HG03039 (cell line): ENCODE measurements around the gene SLC8A1.

Experiments used
- ATAC-seq: cut with Tn5 transposase; IDR thresholded peaks from one replicate; pipeline ENCODE4 v1.9.1; 2021; ENCODE audit warnings: mild to moderate bottlenecking, moderate library complexity; ENCODE audit not compliant: unreplicated experiment

Gene SLC8A1

DNA sequence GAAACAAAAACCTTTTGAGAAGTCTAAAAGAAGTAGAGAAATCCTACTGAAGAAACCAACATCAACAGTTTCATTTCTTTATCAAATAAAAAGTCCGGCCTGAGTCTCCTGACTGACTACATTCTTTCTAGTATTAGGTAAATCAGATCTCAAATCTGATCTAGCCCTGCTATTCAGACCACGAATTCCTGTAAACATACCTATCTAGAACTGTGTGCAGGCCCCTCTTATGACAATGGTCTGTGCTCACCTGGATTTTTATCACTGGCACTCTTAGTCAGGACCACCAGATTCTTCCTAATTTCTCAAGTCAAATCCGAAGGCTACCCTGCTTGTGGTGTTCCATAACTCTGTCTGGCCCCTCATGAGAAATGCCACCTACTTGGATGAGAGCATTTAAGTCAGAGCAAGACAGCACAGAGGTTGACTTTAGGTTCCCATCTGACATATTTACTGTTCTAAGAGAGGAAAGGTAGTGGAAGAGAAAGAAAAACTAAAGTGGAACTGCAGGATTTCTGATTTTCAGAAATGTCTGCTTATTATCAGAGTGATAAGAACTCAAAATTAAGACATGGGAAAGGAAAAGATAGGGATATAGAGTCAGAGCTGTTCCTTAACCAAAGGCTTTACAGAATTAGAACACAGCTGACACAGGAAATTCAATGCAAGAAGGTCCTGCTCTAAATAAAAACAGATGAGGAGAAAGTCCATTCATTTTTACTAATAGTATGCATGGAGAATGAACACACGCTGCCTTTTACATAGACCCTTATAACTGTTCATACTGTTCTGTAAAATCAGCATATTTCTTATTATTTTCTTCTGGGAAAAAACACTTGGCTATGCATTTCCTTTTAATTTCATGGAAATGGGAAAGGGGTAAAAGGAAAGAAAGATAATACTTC lies 56.5 kb downstream of the SLC8A1 start:
- ATAC-seq = no peak

DNA sequence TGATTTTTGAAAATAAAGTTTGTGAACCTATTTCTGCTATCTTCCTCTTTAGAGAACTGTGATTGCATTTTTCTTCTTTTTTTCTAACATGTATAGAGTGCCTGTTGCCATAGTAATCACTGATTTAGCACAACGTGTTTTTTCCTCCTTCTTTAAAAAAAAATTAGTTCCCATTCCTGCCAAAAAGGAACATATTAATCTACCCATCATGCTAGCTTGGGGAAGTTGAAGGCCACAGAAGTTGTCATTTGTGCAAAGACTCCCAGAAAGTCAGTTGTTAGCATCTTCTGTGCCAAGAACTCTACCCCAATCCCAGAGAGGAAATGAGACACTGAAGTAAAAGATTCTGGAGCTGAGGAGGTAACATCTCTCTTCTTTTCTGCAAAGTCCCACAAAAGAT lies 57.3 kb downstream of the SLC8A1 start:
- no peak for ATAC-seq

DNA sequence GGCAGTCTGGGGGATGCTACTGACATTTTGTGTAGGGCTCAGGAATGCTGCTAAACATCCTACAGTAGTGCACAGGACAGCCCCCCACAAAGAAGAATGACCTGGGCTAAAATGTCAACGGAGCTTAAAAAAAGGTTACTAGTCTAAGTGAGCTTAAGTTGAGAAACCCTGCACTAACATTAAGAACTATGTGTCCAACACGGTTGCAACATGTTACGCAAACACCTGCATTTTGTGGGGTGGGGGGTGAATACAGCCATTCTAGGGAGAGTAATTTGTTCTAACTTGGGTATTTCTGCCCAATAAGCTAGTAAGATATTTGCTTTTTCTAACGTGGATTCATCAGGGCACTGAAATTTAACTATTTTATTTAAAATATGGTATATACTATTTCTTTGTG lies 57.9 kb downstream of the SLC8A1 start:
- ATAC-seq = no peak

DNA sequence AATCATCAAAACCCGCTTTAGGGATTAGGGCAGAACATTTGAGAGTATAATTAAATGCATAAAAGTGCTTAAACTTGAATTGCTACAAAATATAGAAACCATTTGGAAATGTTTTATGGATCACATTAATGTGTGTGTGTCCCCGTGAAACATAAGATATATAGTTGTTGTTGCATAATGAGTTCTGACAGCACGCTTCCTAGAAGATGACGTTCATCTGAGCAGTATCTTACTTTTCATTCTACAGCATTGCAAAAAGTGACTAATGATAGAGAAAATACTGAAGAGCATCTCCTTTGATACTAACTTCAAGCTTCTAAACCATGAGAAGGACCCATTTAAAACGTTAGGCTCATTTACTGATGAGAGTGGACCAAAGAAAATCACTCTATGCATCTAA lies 63.7 kb downstream of the SLC8A1 start:
- ATAC-seq = no peak

DNA sequence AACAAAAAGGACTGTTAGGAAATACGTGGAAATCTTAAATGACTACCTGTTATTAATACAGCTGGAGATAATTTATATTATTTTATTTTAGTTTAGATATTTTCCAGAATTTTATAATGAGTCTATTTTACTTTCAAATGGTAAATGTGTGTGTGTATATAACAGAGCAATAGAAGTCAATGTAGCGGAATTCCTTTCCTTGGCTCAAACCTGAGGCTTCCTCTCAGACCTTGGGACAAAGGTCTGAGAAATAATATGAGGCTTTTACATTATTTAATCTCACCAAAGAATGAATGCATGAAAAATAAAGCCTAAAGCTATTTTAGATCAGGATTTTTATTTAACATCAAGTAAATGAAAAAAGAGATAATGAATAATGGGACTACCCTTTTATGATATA lies 65.7 kb downstream of the SLC8A1 start:
- ATAC-seq = no peak

DNA sequence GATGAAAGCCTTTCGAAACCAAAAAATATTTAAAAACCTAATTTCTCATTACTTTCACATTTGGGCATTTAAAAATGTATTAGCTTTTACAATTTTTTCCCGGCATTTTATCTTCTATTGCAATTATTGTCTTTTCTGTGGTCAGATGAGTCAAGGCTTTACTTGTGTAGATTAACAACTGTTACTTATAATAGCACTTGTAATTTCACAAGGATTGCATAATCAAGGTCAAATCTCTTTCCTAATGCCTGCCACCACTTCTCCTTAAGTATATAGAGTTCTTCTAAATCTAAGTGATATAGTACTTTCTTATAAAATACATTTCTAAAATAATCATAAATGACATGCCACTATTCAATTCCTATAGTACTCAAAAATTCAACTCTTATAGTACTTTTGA lies 67.2 kb downstream of the SLC8A1 start:
- no peak for ATAC-seq

DNA sequence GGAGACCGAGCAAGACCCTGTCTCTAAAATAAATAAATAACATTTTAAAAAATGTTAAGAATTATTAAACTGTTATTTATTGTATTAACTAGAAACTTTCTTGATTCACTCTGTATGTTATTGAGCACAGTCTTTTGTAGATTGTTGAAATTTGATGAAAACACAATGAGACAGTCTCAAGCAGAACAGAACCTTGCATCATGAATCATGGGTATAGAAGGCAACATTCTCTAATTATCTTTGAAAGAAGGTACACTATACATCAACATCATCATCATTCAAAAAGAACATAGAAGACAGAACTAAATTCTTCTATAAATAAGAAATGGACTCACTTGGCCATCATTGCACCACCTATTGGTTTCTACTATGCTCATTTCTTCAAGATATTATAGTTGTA lies 67.7 kb downstream of the SLC8A1 start:
- ATAC-seq = no peak

DNA sequence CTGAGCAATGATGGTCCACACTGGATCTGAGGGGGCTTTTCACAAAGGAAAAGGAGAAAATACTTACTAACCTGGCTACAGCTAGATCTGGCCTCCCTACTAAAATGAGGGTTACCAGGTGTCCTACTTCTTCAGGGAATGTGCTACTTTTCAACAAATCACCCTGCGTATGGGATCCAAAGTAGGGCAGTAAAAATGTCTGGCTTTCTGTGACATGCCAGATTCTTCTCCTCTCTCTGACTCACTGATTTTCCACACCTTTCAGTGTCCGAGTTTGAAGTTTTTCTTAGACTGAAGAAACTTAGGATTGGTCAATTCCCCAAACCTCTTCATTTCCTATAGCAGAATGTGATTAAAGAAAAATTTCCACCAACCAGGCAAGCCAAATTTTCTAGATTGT lies 71.2 kb downstream of the SLC8A1 start:
- ATAC-seq = no peak

DNA sequence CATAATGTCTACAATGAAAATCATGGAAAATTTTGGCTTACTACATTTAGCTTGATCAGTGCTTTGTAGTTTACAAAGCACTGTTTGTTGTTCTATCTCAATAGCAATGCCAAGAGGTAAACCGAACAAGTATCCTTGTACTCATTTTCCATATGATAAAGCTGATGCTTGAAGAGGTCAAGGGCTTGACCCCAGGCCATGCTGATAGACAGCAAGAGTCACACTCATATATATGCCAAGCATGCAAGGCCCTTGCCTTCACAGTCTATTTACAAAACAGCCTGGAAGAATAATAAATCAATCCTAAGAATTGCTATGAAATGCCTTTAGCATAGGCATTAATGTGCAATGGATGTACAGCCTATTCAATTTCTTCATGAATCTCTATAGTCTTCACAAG lies 71.8 kb downstream of the SLC8A1 start:
- no peak for ATAC-seq

DNA sequence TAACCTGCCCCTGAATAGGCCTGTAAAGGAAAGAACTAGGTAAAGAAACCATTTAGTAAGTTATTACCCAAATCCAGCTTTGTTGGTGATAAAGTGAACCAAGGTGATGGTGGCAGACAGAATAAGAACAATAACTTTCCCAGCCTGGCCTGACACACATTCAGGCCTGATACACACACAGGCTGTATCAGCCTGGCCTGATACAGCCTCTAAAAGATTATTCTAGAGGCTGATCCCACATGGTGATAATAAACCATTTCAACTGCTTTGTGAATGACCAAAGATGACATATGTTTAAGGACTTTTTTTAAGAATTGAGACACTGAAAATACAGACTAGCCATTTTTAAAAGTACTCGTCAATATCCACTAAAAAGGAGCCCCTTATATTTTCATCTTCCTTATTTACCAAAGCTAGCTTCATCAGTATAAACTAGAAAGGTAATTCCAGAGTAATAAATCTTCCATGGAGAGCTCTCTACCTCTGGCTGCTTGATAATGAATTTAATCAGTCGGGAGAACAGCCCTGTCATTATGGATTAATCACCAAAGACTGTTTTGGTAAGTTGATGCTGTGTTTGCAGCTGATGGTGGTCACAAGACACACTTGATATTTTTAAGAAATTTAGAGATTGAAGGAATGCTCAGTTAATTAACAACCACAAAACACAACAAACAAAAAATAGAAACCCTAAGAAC lies 77.2 kb downstream of the SLC8A1 start:
- no peak for ATAC-seq

DNA sequence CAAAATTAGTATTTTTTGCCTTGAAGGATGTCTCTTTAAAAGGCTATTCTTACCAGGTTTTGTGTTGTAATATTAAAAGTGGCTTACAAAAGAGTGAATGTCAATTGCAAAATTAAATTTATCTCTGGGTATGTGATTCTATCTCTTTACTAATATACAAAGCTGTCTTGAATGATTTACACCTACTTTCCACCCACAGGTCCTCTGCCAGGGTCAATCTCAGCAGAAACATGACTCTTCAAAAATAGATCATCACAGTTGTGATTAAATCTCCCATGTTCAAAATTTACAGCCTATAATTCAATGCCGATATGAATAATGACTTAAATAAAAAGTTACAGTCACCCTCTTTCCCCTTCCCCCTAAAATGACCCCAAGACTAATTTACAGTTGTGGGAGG lies 78.8 kb downstream of the SLC8A1 start:
- ATAC-seq = no peak

DNA sequence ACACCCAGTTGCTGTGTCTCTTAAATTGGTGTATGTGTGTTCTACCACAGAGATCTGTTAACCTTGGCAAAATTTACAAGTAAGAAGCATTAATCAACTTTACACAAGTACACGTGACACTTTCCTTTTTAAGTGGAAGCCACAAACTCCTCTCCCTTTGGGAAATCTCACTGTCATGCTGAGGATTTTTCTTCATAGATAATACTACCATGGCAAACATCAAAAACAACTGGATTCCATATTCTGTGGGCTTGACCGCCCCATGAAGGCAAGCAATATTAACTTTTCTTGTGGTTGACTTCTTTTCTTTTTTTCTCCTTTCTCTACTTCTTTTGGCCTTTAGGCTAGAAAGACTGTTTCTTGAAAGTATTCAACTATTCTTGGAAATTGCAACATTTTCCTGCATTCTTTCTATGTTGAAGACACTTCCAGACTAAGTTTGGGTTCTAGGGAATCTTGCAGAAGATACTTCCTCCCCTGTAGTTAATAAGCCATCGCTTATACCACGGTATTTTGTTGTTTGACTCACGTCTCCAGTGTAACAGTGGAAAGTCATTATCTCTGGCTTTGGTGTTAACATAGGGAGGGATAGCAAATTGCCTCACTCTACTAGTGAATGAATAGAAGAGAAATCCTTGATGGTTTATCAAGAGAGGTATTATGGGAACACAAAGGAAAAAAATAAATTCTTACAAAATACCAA lies 79.5 kb downstream of the SLC8A1 start:
- ATAC-seq = no peak

DNA sequence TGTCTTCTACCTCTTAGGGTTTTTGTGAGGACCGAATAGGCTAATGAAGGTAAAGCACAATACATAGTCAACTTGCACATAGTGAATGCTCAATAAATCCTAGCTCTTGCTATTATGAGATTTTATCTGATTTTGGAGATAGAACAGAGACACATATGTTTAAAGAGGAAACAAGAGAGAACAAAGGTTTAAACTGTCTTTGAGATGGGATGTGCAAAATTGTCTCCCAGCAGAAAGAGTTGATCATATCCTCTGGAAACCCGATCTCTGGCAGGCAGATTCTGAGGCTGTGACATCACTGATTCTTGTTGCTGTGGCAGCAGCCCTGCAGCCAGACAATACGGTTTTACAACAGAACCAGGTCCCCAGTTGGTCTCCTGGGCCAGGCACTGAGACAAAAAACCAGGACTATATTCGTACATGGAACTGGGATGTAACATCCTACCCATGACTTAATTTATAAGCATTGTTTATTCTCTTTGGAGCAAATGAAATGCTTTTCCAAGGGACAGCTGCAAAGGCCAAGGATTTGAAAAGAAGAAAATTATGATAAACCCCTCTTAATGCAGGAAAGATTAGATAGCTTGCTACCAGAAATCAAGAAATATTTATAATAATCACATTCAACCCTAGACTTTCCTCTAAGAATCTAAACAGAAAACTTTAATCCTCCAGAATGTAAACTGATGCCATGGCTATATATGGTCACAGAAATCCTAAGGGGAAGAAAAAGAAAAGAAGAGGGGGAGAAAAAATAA lies 80.2 kb downstream of the SLC8A1 start:
- no peak for ATAC-seq

DNA sequence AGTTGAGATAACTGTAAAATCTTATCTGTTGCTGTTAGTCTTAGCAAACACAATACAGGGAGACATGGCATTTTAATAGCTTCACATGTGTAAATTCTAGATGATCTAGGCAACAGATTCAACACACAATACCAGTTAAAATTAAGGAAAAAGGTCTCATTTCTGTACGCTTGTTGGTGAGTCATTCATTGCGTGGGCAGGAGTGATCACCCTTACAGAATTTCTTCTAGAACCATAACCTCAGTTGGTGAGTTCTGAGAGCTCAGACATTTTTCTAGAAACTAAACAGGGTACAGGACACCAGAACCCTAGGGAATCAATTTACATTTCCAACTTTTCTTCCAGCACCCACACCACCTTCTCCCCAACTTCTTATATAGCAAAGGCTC lies 81.9 kb downstream of the SLC8A1 start:
- no peak for ATAC-seq

DNA sequence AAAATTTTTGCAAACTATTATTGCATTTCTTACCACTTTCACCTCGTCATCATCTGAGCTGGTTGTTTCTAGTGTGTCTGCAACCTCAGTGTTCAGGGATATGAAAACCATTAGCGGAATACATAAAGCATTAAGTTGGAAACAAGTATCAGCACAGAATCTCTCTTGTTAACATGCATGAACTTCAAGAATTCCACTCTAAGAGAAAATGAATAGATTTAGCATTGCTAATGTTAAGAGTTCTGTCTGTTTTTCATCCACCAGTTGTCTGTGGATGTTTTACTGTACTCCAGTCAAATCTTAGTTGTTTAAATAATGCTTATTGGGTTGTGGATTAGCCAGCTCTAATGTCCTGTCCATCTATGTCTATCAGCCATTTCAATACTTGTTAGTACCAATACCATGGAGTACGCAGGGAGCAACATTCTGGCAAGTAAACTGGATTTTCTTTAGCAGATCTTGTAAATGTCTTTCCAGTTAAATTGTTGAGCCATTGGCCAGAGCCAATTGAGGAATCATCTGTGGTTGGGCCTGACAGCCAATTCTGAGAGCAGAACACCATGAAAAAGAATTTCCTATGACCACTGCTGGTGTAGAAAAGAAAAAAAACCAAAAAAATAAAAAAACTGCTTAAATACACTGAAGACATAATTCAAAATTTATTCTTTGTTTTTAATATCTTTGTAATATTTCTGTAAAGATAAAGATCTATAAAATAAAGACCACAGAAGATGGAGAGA lies 82.5 kb downstream of the SLC8A1 start:
- ATAC-seq = no peak

DNA sequence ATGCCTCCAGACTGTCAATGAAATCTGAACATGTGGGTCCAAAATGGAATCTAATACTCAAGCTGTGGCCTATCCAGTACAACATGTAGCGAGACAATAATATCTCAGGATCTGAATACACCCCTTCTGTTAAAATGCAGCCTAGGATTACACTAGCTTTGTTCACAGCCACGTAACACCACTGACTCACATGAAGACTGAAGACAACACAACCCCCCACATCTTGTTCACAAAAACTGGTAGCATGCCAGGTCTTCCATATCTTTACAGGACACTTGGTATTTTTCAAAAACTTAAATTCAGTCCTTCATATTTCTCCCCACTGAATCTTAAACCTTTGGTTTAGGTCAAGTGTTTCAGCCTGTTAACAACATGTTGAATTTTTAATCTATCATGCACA lies 84.2 kb downstream of the SLC8A1 start:
- ATAC-seq = no peak

DNA sequence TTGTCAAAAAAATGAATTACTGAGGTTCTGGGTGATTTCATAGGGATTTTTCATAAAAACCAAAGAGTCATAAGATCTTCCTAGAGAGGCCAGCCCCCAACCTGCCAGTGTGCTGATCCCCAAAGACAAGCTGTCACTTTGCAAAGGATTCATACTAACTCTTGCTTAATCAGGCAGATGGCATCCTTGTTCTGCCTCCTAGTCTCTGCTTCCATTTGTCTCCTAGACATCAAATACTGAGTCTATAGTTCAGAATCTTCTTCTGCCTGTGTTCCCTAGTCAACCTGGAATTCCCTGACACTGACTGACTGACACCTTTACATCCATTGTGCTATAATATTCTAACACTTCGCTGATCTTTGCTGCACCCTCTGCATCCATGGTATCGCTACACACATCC lies 84.9 kb downstream of the SLC8A1 start:
- ATAC-seq = no peak

DNA sequence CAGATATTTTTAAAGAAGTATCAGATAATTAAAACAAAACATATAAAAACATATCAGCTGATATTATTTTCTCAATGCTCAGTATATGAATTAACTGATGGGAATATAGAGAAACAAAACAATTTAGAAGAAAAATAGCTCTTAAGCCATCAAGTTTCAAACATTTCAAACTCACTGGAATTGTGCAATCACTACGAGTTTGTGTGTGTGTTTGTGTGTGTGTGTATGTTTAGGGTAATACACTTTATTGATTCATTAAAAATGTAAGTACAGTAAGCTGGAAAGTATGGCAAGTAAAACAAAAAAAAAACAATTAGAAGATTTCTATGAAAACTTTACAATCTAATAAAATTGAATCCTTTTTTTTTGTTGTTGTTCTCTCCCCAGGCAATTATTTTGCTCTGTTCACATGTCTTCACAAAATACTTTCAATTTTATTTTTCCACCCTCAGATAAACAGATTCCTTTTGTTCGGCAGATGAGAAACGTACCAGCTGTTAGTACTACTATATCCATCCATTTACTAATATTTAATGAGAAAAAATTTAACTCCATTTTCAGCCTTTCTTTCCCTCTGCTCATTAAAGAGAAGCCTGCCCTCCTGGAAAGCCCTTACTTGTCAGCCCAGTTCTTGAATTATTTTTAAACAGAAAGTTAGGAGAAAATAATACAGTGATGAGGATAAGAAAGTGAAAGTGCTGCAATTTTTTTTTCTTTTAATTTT lies 87.6 kb downstream of the SLC8A1 start:
- no peak for ATAC-seq

DNA sequence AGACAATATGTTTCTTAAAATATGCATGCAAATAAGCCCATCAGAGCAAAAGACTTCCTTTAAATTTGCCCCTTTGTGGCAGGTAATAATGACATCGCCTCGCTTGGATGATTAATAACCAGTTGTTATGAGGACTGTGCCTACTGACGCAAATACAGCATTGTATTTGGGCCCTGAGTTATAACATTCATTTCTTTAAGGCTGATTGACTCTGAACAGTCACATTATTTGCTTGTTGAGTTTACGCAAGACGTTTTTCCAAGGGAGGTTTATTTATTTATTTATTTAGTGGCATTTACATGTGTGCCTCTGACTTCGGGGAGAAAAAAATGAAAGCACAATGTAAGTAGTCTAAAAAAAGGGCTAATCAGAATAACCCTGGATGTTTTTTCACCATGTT lies 88.3 kb downstream of the SLC8A1 start:
- ATAC-seq = no peak

DNA sequence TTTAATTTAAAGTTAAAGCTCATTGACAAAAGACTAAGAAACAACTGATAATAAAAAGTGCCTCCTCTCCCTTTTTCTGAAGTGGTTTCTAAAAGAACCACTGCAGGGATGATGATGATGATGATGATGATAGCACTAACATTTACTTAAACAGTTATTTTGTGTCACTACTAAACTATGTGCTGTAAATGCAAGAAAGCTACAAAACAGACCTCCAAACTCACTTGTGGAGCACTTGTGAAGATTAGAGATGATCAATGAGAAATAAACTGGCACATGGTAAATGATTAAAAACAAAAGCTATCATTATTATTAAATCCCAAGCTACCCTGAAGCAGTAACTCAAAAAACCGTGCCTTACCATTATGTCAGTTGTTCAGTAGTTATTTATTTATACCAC lies 88.7 kb downstream of the SLC8A1 start:
- no peak for ATAC-seq
